Lung (tissue), 12 donors: ENCODE data around the gene SRD5A1. TPM values are rescaled to one million over a fixed set of nuclear protein-coding genes. Genes with fewer than 3 reads are reported as not detected.

ENCODE experiments used
- ATAC-seq: fragments of 200-7000 bp; cut with Tn5 transposase; one replicate; pipeline ENCODE4 v1.9.1; 2020; ENCODE audit warnings: moderate number of reproducible peaks; ENCODE audit not compliant: insufficient read depth, low FRiP score
- DNase-seq, 3 donors: peaks; one replicate each; pipeline ENCODE4 v3.0.0-alpha.2; 2013 to 2017
- H3K27ac ChIP-seq, 2 donors: one replicate each; pipeline ENCODE4 v1.5.1; 2013; ENCODE audit warnings: mild to moderate bottlenecking in 2 of 2, moderate library complexity in 2 of 2, control low read depth in 1 of 2, inconsistent platforms in 1 of 2, low read depth in 1 of 2, low read length in 1 of 2
- H3K27me3 ChIP-seq, 3 donors: one replicate each; pipeline ENCODE4 v1.5.1; 2013; ENCODE audit warnings: low read length in 2 of 3; ENCODE audit not compliant: control insufficient read depth in 3 of 3, insufficient read depth in 3 of 3
- H3K36me3 ChIP-seq, 4 donors: one replicate each; pipeline ENCODE4 v1.5.1; 2013; ENCODE audit warnings: low read length in 4 of 4, mild to moderate bottlenecking in 1 of 4, moderate library complexity in 1 of 4; ENCODE audit not compliant: control insufficient read depth in 4 of 4, insufficient read depth in 4 of 4
- H3K4me1 ChIP-seq, 5 donors: one replicate each; pipeline ENCODE4 v1.5.1; 2013; ENCODE audit warnings: low read length in 5 of 5, mild to moderate bottlenecking in 2 of 5, moderate library complexity in 1 of 5; ENCODE audit not compliant: control insufficient read depth in 5 of 5, insufficient read depth in 5 of 5
- H3K4me3 ChIP-seq: one replicate; pipeline ENCODE4 v1.5.1; 2013; ENCODE audit warnings: mild to moderate bottlenecking, control low read depth, moderate library complexity
- H3K9ac ChIP-seq, 2 donors: one replicate each; pipeline ENCODE4 v1.5.1; 2013; ENCODE audit warnings: low read length in 2 of 2, control low read depth in 1 of 2; ENCODE audit not compliant: insufficient read depth in 1 of 2
- H3K9me3 ChIP-seq, 4 donors: one replicate each; pipeline ENCODE4 v1.5.1; 2013; ENCODE audit warnings: low read length in 3 of 4, mild to moderate bottlenecking in 1 of 4, moderate library complexity in 1 of 4; ENCODE audit not compliant: control insufficient read depth in 4 of 4, insufficient read depth in 3 of 4
- CTCF ChIP-seq: IDR thresholded peaks from 2 replicates; pipeline ENCODE4 v1.5.1; 2012; ENCODE audit warnings: mild to moderate bottlenecking; ENCODE audit errors: control extremely low read depth, extremely low read depth
- WGBS, 2 donors: extraction: QIAGEN DNeasy Blood & Tissue Kit; methylation state at CpG; one replicate each; pipeline ENCODE4 v1.1.7; 2013; 5-methylcytosine and 5-hydroxymethylcytosine counted together
- polyA plus RNA-seq, 2 donors: library from polyadenylated mRNA; stranded (reverse); fragments of 200-250 nt; gene quantifications; one replicate each; pipeline ENCODE4 v1.2.1, GENCODE V29; 2013
- total RNA-seq, 2 donors: library from RNA; depleted of rRNA in 1 of 2; stranded (reverse); fragments of >200 nt in 1 of 2; gene quantifications; one replicate each; pipeline ENCODE4 v1.2.1, GENCODE V29; 2014 to 2021
- donor health status: control.
- donor health status: control.
- donor health status: Bipolar disorder and iron deficiency.
- donor health status: healthy.
- donor health status: DM: yes; HTN: yes; CAD: no.

SRD5A1 gene
- total and polyA plus RNA-seq, 4 donors: 2.6 to 14.4 (median 7.3) TPM

GRCh38 chr5:6604341-6604740, 28.9 kb upstream of the SRD5A1 start:
- Histone ChIP-seq H3K9ac (no peak overlapping the region), H3K4me1 (no peaks in the 10 kb centered on the region), H3K27me3 (no peaks in the 10 kb centered on the region), H3K27ac (no peak overlapping the region), H3K4me3 (no peak overlapping the region), H3K9me3 (no peaks in the 10 kb centered on the region), H3K36me3 (peaks cover 33 to 61% (median 50%) of the 10 kb centered on the region in 4 donors)
- ATAC-seq (no peak), DNase-seq (no peak)
- no peak for TF ChIP-seq CTCF
- 89 to 95% methylated on average over 6 of the region's 6 CpGs for WGBS, 2 donors

- no peaks in the 10 kb centered on the region for H3K9me3 ChIP-seq
- no peak for DNase-seq
- H3K27ac ChIP-seq: no peak overlapping the region
- H3K4me1 ChIP-seq: no peaks in the 10 kb centered on the region
- 95 to 96% methylated on average over 12 of the region's 12 CpGs for WGBS, 2 donors
- no peak for ATAC-seq
- H3K27me3 ChIP-seq: no peaks in the 10 kb centered on the region
- no peak for TF ChIP-seq CTCF
- H3K36me3 ChIP-seq: peaks cover 33 to 58% (median 51%) of the 10 kb centered on the region in 4 donors
- H3K4me3 ChIP-seq: no peak overlapping the region
- no peak overlapping the region for H3K9ac ChIP-seq
These were observed 28.3 kb upstream of the SRD5A1 start for GRCh38 chr5:6604946-6605345.

- 65 to 93% methylated on average over 9 of the region's 9 CpGs for WGBS, 2 donors
- ATAC-seq (no peak), DNase-seq (no peak)
- Histone ChIP-seq H3K27ac (no peak overlapping the region), H3K36me3 (peaks cover 34 to 69% (median 54%) of the 10 kb centered on the region in 4 donors), H3K9me3 (no peaks in the 10 kb centered on the region), H3K9ac (no peak overlapping the region), H3K4me1 (no peaks in the 10 kb centered on the region), H3K4me3 (no peak overlapping the region), H3K27me3 (no peaks in the 10 kb centered on the region)
- TF ChIP-seq CTCF: no peak
These were observed 26.2 kb upstream of the SRD5A1 start for GRCh38 chr5:6606884-6607558.

GRCh38 chr5:6607559-6607936, 25.7 kb upstream of the SRD5A1 start:
- Histone ChIP-seq H3K27ac (no peak overlapping the region), H3K36me3 (peaks cover 31 to 66% (median 52%) of the 10 kb centered on the region in 4 donors), H3K9me3 (no peaks in the 10 kb centered on the region), H3K4me3 (no peak overlapping the region), H3K9ac (no peak overlapping the region), H3K4me1 (no peaks in the 10 kb centered on the region), H3K27me3 (no peaks in the 10 kb centered on the region)
- no peak for TF ChIP-seq CTCF
- WGBS, 2 donors: 93 to 95% methylated on average over 5 of the region's 5 CpGs
- DNase-seq: no peak
- ATAC-seq: no peak
